Mucosa of rectum (tissue), 2 donors: Measurements from ENCODE around the gene ADRA1B.

ENCODE experiments used
- H3K27ac ChIP-seq, 2 donors: one replicate each; pipeline ENCODE4 v1.7.0; 2013; ENCODE audit warnings: inconsistent platforms in 2 of 2, low read depth in 2 of 2, low read length in 2 of 2
- H3K27me3 ChIP-seq, 2 donors: one replicate each; pipeline ENCODE4 v1.7.0; 2013; ENCODE audit warnings: low read length in 2 of 2; ENCODE audit not compliant: control insufficient read depth in 2 of 2, insufficient read depth in 2 of 2
- H3K36me3 ChIP-seq, 2 donors: one replicate each; pipeline ENCODE4 v1.7.0; 2013; ENCODE audit warnings: low read length in 2 of 2; ENCODE audit not compliant: control insufficient read depth in 2 of 2, insufficient read depth in 2 of 2
- H3K4me1 ChIP-seq, 2 donors: one replicate each; pipeline ENCODE4 v1.7.0; 2013; ENCODE audit warnings: low read length in 2 of 2, mild to moderate bottlenecking in 1 of 2; ENCODE audit not compliant: control insufficient read depth in 2 of 2, insufficient read depth in 2 of 2
- H3K4me3 ChIP-seq, 2 donors: one replicate each; pipeline ENCODE4 v1.7.0; 2013; ENCODE audit warnings: low read length in 2 of 2
- H3K9ac ChIP-seq, 2 donors: one replicate each; pipeline ENCODE4 v1.7.0; 2013; ENCODE audit warnings: low read length in 2 of 2, low read depth in 1 of 2, mild to moderate bottlenecking in 1 of 2
- H3K9me3 ChIP-seq, 2 donors: one replicate each; pipeline ENCODE4 v1.7.0; 2013; ENCODE audit warnings: low read length in 2 of 2; ENCODE audit not compliant: control insufficient read depth in 2 of 2
- donor health status: healthy.
- donor health status: Normal muscosa, but diverticular disease.

ADRA1B gene

GRCh38 chr5:159899067-159900049 lies 16.9 kb upstream of the ADRA1B start:
- Histone ChIP-seq H3K36me3 (no peaks in the 10 kb centered on the region), H3K27ac (no peak overlapping the region), H3K4me3 (no peak overlapping the region), H3K9ac (no peak overlapping the region), H3K27me3 (no peaks in the 10 kb centered on the region), H3K9me3 (no peaks in the 10 kb centered on the region), H3K4me1 (no peaks in the 10 kb centered on the region)

DNA sequence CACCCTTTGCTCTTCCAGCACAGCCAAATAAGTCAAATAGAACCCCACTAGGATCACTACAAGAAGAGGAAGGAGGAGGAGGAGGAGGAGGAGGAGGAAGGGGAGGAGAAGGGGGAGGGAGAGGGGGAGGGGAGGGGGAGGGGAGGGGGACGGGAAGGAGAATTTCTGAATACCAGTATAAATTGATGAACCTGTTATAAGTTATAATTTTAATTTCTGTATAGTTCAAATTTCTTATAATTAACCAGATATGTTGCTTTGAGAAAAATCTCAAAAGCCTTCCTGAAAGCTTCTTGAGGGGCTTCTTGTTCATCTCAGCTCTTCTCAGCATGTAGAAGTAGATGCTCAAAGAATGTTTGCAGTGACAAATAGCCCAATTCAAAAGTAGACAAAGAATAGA lies 15.0 kb upstream of the ADRA1B start:
- H3K27me3 ChIP-seq = no peaks in the 10 kb centered on the region
- H3K36me3 ChIP-seq = no peaks in the 10 kb centered on the region
- H3K4me1 ChIP-seq = peaks cover 5% of the 10 kb centered on the region in 2 donors
- H3K9me3 ChIP-seq = no peaks in the 10 kb centered on the region
- H3K4me3 ChIP-seq = no peak overlapping the region
- H3K9ac ChIP-seq = no peak overlapping the region
- no peak overlapping the region for H3K27ac ChIP-seq

DNA sequence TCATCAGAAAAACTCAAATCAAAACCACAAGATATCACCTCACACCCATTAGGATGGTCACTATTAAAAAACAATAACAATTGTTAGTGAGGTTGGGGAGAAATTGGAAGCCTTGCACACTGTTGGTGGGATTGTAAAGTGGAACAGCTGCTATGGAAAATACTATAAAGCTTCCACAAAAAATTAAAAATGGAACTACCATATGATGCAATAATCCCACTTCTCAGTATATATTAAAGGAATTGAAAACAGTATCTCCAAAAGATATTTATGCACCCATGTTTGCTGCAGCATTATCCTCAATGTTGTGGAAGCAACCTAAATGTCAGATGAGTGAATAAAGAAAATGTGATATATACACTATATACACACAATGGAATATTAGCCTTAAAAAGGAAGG lies 14.5 kb upstream of the ADRA1B start:
- no peak overlapping the region for H3K27ac ChIP-seq
- H3K27me3 ChIP-seq = no peaks in the 10 kb centered on the region
- no peaks in the 10 kb centered on the region for H3K36me3 ChIP-seq
- H3K4me3 ChIP-seq = no peak overlapping the region
- H3K4me1 ChIP-seq = peaks cover 5 to 9% of the 10 kb centered on the region in 2 donors
- H3K9me3 ChIP-seq = no peaks in the 10 kb centered on the region
- no peak overlapping the region for H3K9ac ChIP-seq

DNA sequence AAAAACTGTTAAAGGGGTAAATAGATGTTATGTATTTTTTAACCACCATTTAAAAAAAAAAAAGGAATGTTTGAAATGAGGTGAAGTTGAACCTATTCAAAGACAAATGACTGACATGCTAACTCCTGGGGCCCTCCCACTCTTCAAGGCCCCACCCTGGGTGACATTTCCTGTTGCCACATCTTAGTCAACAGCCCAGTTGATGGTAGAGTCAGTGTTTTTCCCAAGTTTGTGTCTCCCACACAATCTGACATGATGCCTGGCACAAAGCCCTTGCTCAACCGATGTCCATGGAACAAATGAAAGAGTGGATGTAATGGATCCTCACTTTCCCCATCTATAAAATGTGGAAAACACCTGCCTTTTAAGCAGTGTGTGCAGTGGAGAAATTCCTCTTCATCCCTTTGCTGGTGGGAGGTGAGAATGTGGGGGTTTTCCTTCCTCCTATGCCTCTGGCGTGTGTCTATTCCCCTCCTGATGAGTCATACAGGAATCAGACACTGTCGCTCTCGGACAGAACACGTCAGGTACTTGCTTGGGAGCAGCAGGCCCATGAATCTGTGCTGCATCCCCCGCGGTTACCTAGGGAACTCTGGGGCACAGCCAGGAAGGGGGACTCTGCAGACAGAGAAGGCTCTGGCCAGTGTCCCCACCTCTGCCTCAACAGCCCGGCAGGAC lies 13.7 kb upstream of the ADRA1B start:
- Histone ChIP-seq H3K27ac (no peak overlapping the region), H3K27me3 (no peaks in the 10 kb centered on the region), H3K9me3 (no peaks in the 10 kb centered on the region), H3K9ac (no peak overlapping the region), H3K4me1 (peaks cover 5 to 10% of the 10 kb centered on the region in 2 donors), H3K4me3 (no peak overlapping the region), H3K36me3 (no peaks in the 10 kb centered on the region)

GRCh38 chr5:159903131-159903530 lies 13.2 kb upstream of the ADRA1B start:
- no peaks in the 10 kb centered on the region for H3K9me3 ChIP-seq
- no peak overlapping the region for H3K9ac ChIP-seq
- H3K4me1 ChIP-seq = peaks cover 5 to 10% of the 10 kb centered on the region in 2 donors
- H3K27ac ChIP-seq = no peak overlapping the region
- no peak overlapping the region for H3K4me3 ChIP-seq
- H3K27me3 ChIP-seq = no peaks in the 10 kb centered on the region
- H3K36me3 ChIP-seq = no peaks in the 10 kb centered on the region

- no peaks in the 10 kb centered on the region for H3K36me3 ChIP-seq
- peak overlapping the region in 1 of 2 donors; percentile 32 for H3K27ac ChIP-seq
- no peak overlapping the region for H3K9ac ChIP-seq
- no peaks in the 10 kb centered on the region for H3K9me3 ChIP-seq
- no peaks in the 10 kb centered on the region for H3K27me3 ChIP-seq
- H3K4me1 ChIP-seq = peaks cover 5 to 10% of the 10 kb centered on the region in 2 donors
- no peak overlapping the region for H3K4me3 ChIP-seq
These were observed 11.4 kb upstream of the ADRA1B start for GRCh38 chr5:159904874-159905273.

DNA sequence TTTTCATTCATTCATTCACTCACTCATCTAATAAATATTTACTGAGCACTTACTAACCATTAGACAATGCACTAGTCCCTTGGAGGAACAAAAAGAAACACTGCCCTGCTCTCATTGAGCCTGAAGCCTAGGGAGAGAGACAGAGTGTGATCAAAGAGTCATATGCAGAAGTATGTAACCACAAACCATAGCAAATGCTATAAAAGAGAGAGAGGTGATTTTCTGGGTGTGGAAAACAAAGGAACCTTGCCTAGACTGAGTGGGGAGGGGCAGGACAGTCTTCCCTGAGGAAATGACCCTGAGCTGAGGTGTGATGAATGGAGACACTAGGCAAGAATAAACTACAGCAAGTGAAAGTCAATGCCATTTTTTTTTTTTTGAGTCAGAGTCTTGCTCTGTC lies 10.8 kb upstream of the ADRA1B start:
- Histone ChIP-seq H3K27ac (peak overlapping the region; percentile 59 to 68), H3K36me3 (no peaks in the 10 kb centered on the region), H3K9me3 (no peaks in the 10 kb centered on the region), H3K4me3 (no peak overlapping the region), H3K9ac (no peak overlapping the region), H3K4me1 (peaks cover 5 to 10% of the 10 kb centered on the region in 2 donors), H3K27me3 (no peaks in the 10 kb centered on the region)

- Histone ChIP-seq H3K9ac (no peak overlapping the region), H3K9me3 (no peaks in the 10 kb centered on the region), H3K4me1 (peaks cover 10 to 12% of the 10 kb centered on the region in 2 donors), H3K27ac (peak overlapping the region; percentile 59 to 68), H3K27me3 (no peaks in the 10 kb centered on the region), H3K36me3 (no peaks in the 10 kb centered on the region), H3K4me3 (no peak overlapping the region)
These were observed 9.8 kb upstream of the ADRA1B start for GRCh38 chr5:159906463-159906862.

- H3K4me1 ChIP-seq = peaks cover 11 to 17% of the 10 kb centered on the region in 2 donors
- H3K4me3 ChIP-seq = no peak overlapping the region
- no peaks in the 10 kb centered on the region for H3K9me3 ChIP-seq
- H3K36me3 ChIP-seq = no peaks in the 10 kb centered on the region
- peak overlapping the region; percentile 43 to 59 for H3K27ac ChIP-seq
- no peaks in the 10 kb centered on the region for H3K27me3 ChIP-seq
- no peak overlapping the region for H3K9ac ChIP-seq
These were observed 9.3 kb upstream of the ADRA1B start for GRCh38 chr5:159906943-159907342.
